ENCODE measurements around the gene PCGF3.
"Not testable (repeated sequence)": the region's sequence is repeated elsewhere in the genome, so short reads cannot be mapped to it uniquely, and the experiment has no call there.

PCGF3 gene

GRCh38 chr4:704198-704891 is 1.3 kb upstream of the PCGF3 start:
- DNase-seq: no peak

- DNase-seq: no peak
Measured at GRCh38 chr4:704971-705277, 708 bp upstream of the PCGF3 start.

DNA sequence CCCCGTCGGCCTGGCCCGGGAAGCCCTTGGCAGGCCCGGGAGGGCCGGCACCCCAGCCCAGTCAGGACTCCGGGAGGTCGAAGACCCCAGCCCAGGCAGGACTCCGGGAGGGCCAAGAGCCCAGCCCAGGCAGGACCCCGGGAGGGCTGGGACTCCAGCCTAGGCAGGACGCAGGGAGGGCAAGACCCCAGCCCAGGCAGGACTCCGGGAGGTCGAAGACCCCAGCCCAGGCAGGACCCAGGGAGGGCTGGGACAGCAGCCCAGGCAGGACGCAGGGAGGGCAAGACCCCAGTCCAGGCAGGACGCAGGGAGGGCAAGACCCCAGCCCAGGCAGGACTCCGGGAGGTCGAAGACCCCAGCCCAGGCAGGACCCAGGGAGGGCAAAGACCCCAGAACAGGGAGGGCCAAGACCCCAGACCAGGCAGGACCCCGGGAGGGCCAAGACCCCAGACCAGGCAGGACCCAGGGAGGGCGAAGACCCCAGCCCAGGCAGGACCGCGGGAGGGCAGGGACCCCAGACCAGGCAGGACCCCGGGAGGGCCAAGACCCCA is 526 bp downstream of the PCGF3 start:
- not testable (repeated sequence) for DNase-seq

DNA sequence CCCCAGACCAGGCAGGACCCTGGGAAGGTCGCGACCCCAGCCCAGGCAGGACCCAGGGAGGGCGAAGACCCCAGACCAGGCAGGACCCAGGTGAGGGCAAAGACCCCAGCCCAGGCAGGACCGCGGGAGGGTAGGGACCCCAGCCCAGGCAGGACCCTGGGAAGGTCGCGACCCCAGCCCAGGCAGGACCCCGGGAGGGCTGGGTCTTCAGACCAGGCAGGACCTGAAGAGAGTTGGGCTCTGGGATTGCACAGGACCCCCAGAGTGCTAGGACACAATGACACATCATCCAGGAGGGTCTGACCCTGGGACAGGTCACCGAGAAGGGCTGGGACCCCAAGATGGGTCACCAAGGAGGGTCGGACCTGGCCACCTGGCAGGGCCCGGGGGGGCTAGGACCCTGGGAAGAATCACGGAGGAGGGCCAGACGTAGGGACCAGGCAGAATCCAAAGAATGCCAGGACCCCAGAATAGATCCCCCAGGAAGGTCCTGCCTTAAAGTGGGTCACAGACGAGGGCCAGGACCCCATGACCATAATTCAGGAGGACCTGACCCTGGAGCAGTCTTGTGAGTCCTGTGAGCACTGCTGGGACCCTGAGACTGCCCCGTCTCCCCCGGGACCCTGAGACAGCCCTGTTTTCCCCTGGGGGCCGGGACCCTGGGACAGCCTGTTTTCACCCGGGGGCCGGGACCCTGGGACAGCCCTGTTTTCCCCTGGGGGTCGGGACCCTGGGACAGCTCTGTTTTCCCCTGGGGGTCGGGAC is 1.4 kb downstream of the PCGF3 start:
- DNase-seq: no peak

- no peak for DNase-seq
Measured at GRCh38 chr4:707929-708630, 2.4 kb downstream of the PCGF3 start.

- no peak for DNase-seq
Measured at GRCh38 chr4:708631-708933, 3.0 kb downstream of the PCGF3 start.

- DNase-seq: no peak
Measured at GRCh38 chr4:709348-709747, 3.7 kb downstream of the PCGF3 start.

DNA sequence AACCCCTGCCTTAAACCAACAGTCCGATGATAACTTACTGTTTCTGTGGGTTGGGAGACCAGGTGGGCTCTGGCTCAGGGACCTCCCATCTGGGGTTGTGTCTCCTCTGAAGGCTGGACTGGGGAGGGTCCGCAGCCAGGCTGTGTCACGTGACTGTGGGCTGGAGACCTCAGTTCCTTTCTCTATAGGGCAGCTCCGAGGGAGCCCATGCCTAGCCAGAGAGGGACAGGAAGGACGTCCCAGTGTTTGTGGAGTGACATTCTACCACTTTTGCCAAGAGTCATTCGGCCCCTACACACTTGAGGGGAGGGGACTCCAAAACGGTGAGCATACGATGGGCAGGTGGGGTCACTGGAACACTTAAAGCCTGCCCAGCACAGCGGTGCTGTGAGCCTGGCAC is 4.5 kb downstream of the PCGF3 start:
- no peak for DNase-seq

DNA sequence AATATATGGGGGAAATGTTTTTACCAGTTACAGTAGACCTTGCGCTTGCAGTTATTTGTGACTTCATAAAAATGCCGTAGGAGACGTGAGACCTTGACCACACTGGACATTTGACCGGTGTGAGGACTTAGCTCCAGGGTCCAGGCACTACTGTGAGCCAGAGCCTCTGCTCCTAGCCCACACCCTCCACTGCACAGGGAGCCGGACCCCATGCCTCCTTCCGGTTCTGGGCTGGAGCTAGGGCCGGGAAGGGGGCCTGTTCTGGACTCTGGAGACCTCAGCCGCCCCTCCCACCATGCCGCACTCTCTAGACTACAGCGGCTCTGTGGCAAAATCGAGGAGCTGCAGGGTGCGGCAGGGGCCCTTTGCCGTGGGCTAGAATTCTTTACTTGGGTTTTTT is 5.3 kb downstream of the PCGF3 start:
- DNase-seq: no peak

GRCh38 chr4:712093-712492 is 6.5 kb downstream of the PCGF3 start:
- DNase-seq: no peak

GRCh38 chr4:712916-713632 is 7.4 kb downstream of the PCGF3 start:
- DNase-seq: no peak

DNA sequence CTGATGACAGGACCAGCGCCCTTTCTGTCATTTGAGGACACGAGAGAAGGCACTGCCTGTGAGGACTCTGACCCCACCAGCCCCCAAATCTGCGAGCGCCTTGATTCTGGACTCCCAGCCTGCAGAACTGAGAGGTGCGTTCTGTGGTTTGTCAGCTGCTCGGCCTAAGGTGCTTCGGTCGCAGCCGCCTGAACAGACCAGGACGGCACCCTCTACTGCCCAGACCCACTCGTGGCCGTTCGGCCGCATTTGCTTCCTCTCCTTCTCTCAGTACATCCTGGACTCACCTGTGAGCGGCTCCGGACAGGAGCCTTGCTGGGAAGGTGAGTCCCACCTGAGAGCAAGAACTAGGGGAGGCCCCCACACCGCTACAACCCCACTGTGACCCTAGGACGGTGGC is 8.5 kb downstream of the PCGF3 start:
- no peak for DNase-seq

GRCh38 chr4:717601-718320 is 12.1 kb downstream of the PCGF3 start:
- no peak for DNase-seq

DNA sequence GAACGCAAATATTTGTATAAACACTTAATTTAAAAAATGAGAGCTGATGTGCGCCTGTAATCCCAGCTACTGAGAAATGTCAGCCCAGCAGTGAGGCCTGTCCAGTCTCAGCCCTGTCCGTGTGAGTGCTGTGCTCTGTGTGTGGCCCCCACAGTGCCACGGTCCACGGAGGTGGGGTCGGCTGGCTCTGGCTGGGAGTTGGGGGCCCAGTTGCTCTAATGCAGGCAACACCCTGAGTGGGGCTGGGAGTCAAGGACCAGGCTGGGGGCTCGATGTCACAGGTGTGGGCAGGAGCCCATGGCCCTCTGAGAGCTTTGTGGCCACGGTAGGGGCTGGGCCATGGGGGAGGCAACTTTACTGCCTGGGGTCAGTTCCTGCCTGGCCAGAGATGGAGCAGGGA is 12.8 kb downstream of the PCGF3 start:
- no peak for DNase-seq

- no peak for DNase-seq
Measured at GRCh38 chr4:720111-720860, 14.7 kb downstream of the PCGF3 start.

DNA sequence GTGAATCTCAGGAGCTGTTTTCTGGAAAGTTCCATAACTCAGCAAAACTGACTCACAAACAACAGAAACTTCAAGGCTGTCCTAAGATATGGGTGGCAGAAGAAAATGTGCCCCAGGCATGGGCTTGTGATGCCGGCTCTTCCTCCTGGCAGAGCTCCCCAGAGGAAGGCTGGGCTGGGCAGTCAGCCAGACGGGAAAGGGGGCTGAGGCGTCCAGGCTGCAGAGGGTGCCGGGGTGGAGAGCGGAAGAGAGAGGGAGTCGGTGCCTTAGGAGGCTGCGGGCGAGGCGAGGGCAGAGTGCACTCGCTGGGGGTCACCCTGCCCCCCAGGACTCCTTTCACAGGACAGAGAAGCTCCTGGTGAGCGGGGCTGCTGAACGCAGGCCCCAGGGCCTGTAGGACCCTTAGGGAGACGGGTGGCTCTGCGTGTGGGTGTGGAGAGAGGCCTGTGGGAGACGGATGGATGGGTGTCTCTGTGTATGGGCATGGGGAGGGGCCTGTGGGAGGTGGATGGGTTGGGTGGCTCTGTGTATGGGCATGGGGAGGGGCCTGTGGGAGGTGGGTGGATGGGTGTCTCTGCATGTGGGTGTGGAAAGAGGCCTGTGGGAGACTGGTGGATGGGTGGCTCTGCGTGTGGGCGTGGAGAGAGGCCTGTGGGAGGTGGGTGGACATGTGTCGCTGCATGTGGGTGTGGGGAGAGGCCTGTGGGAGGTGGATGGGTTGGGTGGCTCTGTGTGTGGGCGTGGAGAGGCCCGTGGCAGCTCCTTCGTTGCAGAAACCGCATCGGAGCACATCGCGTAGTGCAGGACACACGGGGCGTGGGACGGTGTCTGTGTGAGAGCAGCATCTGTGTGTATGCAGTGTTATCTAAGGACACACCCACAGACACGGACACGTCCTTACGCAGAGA is 15.9 kb downstream of the PCGF3 start:
- no peak for DNase-seq

- no peak for DNase-seq
Measured at GRCh38 chr4:722169-722725, 16.6 kb downstream of the PCGF3 start.

GRCh38 chr4:722851-723360 is 17.3 kb downstream of the PCGF3 start:
- no peak for DNase-seq

GRCh38 chr4:723751-724530 is 18.3 kb downstream of the PCGF3 start:
- no peak for DNase-seq
